Prostate gland (tissue), 2 donors: ENCODE measurements around the gene MPP3. TPM values are rescaled to one million over a fixed set of nuclear protein-coding genes. Genes with fewer than 3 reads are reported as not detected.

Experiments used
- DNase-seq: peaks from one replicate; pipeline ENCODE4 v3.0.0-alpha.2; 2019; ENCODE audit warnings: low spot score
- H3K27ac ChIP-seq, 2 donors: fragments of 200-600 bp; sonication (generic); 2 replicates each; pipeline ENCODE4 v1.5.1; 2017 to 2019
- H3K27me3 ChIP-seq: fragments of 200-600 bp; sonication (generic); replicated peaks from 2 replicates; pipeline ENCODE4 v1.5.1; 2019; ENCODE audit not compliant: insufficient read depth
- H3K36me3 ChIP-seq, 2 donors: fragments of 200-600 bp; sonication (generic); 1 replicate in 1 of 2; 2 replicates in 1 of 2; pipeline versions ENCODE4 v1.5.1 to v1.8.1; 2017 to 2019
- H3K4me1 ChIP-seq: fragments of 200-600 bp; sonication (generic); replicated peaks from 2 replicates; pipeline ENCODE4 v1.5.1; 2019
- H3K4me3 ChIP-seq, 2 donors: fragments of 200-600 bp; sonication (generic); 2 replicates each; pipeline ENCODE4 v1.5.1; 2017 to 2019
- H3K9me3 ChIP-seq: fragments of 200-600 bp; sonication (generic); 2 replicates; pipeline ENCODE4 v1.5.1; 2017
- CTCF ChIP-seq, 4 experiments: fragments of 200-600 bp in 2 of 4; fragments of 450-650 bp in 2 of 4; sonication (generic) in 2 of 4; IDR thresholded peaks; 1 replicate in 3 of 4; 2 replicates in 1 of 4; pipeline ENCODE4 v1.5.1; 2016 to 2019; ENCODE audit warnings: antibody characterized with exemption in 4 of 4, mild to moderate bottlenecking in 2 of 4, moderate library complexity in 2 of 4
- POLR2A ChIP-seq: fragments of 450-650 bp; IDR thresholded peaks from one replicate; pipeline ENCODE4 v1.6.1; 2016; ENCODE audit warnings: antibody characterized with exemption, mild to moderate bottlenecking
- POLR2AphosphoS5 ChIP-seq: sonication (generic); formaldehyde crosslinking; IDR thresholded peaks from one replicate; pipeline ENCODE4 v1.6.1; 2017; ENCODE audit warnings: antibody characterized with exemption
- WGBS: methylation state at CpG from one replicate; pipeline ENCODE4 v1.1.5; 2018; 5-methylcytosine and 5-hydroxymethylcytosine counted together
- intact Hi-C: fragments of 100-400 bp; cut with DNase I; formaldehyde crosslinking; loops from one replicate; pipeline ENCODE4 v1.14.2; 2022
- total RNA-seq, 2 donors: library from RNA; depleted of rRNA; stranded (reverse); fragments of >200 nt; gene quantifications; one replicate each; pipeline ENCODE4 v1.1.0, GENCODE V29; 2016

MPP3 gene
- 10 to 100 TPM in 1 of 2 donors, 1 to 10 TPM in 1; 4.4 to 16.4 TPM for total RNA-seq

GRCh38 chr17:43832976-43833829, at the start of gene MPP3:
Gene MPP3 (minus strand): TSS chr17:43833146. CDS start chr17:43831906, 1,240 bp downstream.
- WGBS: 1% methylated on average over 35 of the region's 87 CpGs
- TF ChIP-seq CTCF (IDR thresholded peaks at IDR 0.05) (no peak), POLR2A (peak; percentile 55), POLR2AphosphoS5 (no peak)
- Histone ChIP-seq H3K4me1 (no peaks in the 10 kb centered on the region), H3K9me3 (no peaks in the 10 kb centered on the region), H3K4me3 (peak within 1 kb of the TSS; percentile 58 to 79), H3K27me3 (no peaks in the 10 kb centered on the region), H3K27ac (peak within 1 kb of the TSS; percentile 64 to 65), H3K36me3 (no peaks in the 10 kb centered on the region)
- intact Hi-C loops: loop anchor here (5.0 kb wide), 1 partner anchor 56 kb away; the partner anchor contains the start of gene DUSP3
- peak; percentile 52 for DNase-seq

GRCh38 chr17:43881758-43882505, 49.0 kb upstream of the MPP3 start:
- 91% methylated on average over 20 of the region's 27 CpGs for WGBS
- no peak overlapping the region for H3K4me3 ChIP-seq
- no peak for TF ChIP-seq POLR2A
- TF ChIP-seq POLR2AphosphoS5: no peak
- no peak for TF ChIP-seq CTCF (IDR thresholded peaks at IDR 0.05)
- no peaks in the 10 kb centered on the region for H3K36me3 ChIP-seq
- intact Hi-C loops: no loop called here
- no peak for DNase-seq
- H3K4me1 ChIP-seq: no peaks in the 10 kb centered on the region
- H3K27ac ChIP-seq: no peak overlapping the region
- no peaks in the 10 kb centered on the region for H3K9me3 ChIP-seq
- no peaks in the 10 kb centered on the region for H3K27me3 ChIP-seq

- H3K9me3 ChIP-seq: no peaks in the 10 kb centered on the region
- no peak for DNase-seq
- WGBS: 92% methylated on average over 12 of the region's 12 CpGs
- no peak overlapping the region for H3K27ac ChIP-seq
- no peaks in the 10 kb centered on the region for H3K36me3 ChIP-seq
- intact Hi-C loops: no loop called here
- no peak overlapping the region for H3K4me3 ChIP-seq
- no peaks in the 10 kb centered on the region for H3K4me1 ChIP-seq
- TF ChIP-seq CTCF (IDR thresholded peaks at IDR 0.05) (no peak), POLR2A (no peak), POLR2AphosphoS5 (no peak)
- no peaks in the 10 kb centered on the region for H3K27me3 ChIP-seq
Observed at GRCh38 chr17:43881181-43881580, 48.2 kb upstream of the MPP3 start.

- Histone ChIP-seq H3K4me3 (no peak overlapping the region), H3K4me1 (no peaks in the 10 kb centered on the region), H3K9me3 (no peaks in the 10 kb centered on the region), H3K27me3 (no peaks in the 10 kb centered on the region), H3K27ac (no peak overlapping the region), H3K36me3 (no peaks in the 10 kb centered on the region)
- no peak for DNase-seq
- 80% methylated on average over 20 of the region's 20 CpGs for WGBS
- TF ChIP-seq POLR2AphosphoS5 (no peak), CTCF (IDR thresholded peaks at IDR 0.05) (peak; percentile 25 to 59 (median 33)), POLR2A (no peak)
- intact Hi-C loops: no loop called here
Observed at GRCh38 chr17:43880420-43880991, 47.6 kb upstream of the MPP3 start.
